PFSK-1 (cell line): ENCODE measurements around the gene TUBB8B.
"Not testable (repeated sequence)": the region's sequence is repeated elsewhere in the genome, so short reads cannot be mapped to it uniquely, and the experiment has no call there.

Experiments
- POLR2AphosphoS5 ChIP-seq: IDR thresholded peaks from 2 replicates; pipeline ENCODE4 v1.6.1; 2012; ENCODE audit warnings: low read depth, mild to moderate bottlenecking, control low read depth, low read length, moderate library complexity
- TAF1 ChIP-seq: IDR thresholded peaks from 2 replicates; pipeline ENCODE4 v1.6.1; 2012; ENCODE audit warnings: low read length, control low read depth, borderline replicate concordance; ENCODE audit not compliant: insufficient read depth

DNA sequence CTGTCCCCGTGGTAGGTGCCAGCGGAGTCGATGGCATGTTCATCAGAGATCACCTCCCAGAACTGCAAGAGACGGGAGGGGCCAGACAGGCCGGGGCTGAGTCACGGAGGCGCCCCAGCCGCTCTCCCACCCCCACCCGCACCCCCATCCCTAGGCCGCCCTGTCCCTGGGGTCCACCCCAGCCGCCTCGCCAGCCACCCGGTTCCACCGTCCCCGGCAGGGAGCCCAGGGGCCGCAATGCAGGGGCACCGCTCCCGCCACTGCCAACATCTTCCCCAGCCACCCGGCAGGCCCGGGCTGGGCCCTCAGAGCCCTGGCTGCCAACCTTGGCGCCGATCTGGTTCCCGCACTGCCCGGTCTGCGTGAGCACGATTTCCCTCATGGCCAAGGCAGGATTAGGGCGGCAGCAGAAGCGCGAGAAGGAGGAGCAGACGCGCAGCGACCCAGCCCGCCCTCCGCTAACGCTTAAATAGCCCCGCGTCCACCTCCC, at the start of gene TUBB8B:
- not testable (repeated sequence) for TF ChIP-seq TAF1, POLR2AphosphoS5
